ENCODE data around the gene SYNE2.
A peak's percentile ranks its signal among the peaks of the same experiment; 100 is the strongest.
"Not testable (repeated sequence)": the region's sequence is repeated elsewhere in the genome, so short reads cannot be mapped to it uniquely, and the experiment has no call there.

Gene SYNE2

GRCh38 chr14:64147126-64147790, 294.5 kb downstream of the SYNE2 start:
- DNase-seq, result no peak

GRCh38 chr14:64149921-64150320, 297.1 kb downstream of the SYNE2 start:
- no peak for DNase-seq

GRCh38 chr14:64158608-64159007, 305.8 kb downstream of the SYNE2 start:
- no peak for DNase-seq

GRCh38 chr14:64159588-64159987, 306.8 kb downstream of the SYNE2 start:
- DNase-seq, result no peak

- DNase-seq, result no peak
Measured at GRCh38 chr14:64170181-64170580, 317.4 kb downstream of the SYNE2 start.

GRCh38 chr14:64174922-64175782, 322.3 kb downstream of the SYNE2 start:
- DNase-seq, result no peak

GRCh38 chr14:64176330-64176729, 323.5 kb downstream of the SYNE2 start:
- no peak for DNase-seq

- no peak for DNase-seq
Measured at GRCh38 chr14:64178814-64179213, 326.0 kb downstream of the SYNE2 start.

- DNase-seq, result not testable (repeated sequence)
Measured at GRCh38 chr14:64182908-64183307, 330.1 kb downstream of the SYNE2 start.

GRCh38 chr14:64184103-64184729, 331.4 kb downstream of the SYNE2 start:
- DNase-seq, result no peak

GRCh38 chr14:64185184-64185583, 332.4 kb downstream of the SYNE2 start:
- no peak for DNase-seq

- no peak for DNase-seq
Measured at GRCh38 chr14:64186231-64187129, 333.7 kb downstream of the SYNE2 start.

GRCh38 chr14:64187331-64187730, 334.5 kb downstream of the SYNE2 start:
- DNase-seq, result no peak

- DNase-seq, result no peak
Measured at GRCh38 chr14:64190974-64191502, 338.2 kb downstream of the SYNE2 start.

- no peak for DNase-seq
Measured at GRCh38 chr14:64191756-64192155, 339.0 kb downstream of the SYNE2 start.

GRCh38 chr14:64193821-64194220, 341.0 kb downstream of the SYNE2 start:
- no peak for DNase-seq

- no peak for DNase-seq
Measured at GRCh38 chr14:64194404-64194803, 341.6 kb downstream of the SYNE2 start.

GRCh38 chr14:64195199-64195598, 342.4 kb downstream of the SYNE2 start:
- DNase-seq, result no peak

- no peak for DNase-seq
Measured at GRCh38 chr14:64196056-64196455, 343.3 kb downstream of the SYNE2 start.

GRCh38 chr14:64196814-64197411, 344.1 kb downstream of the SYNE2 start:
- DNase-seq, result peak; percentile 69 to 87

- no peak for DNase-seq
Measured at GRCh38 chr14:64197996-64198395, 345.2 kb downstream of the SYNE2 start.

GRCh38 chr14:64198486-64198885, 345.7 kb downstream of the SYNE2 start:
- no peak for DNase-seq

Data from NCI-H187 (cell line).